ENCODE results near the gene TMEM14C. TPM values are rescaled to one million over a fixed set of nuclear protein-coding genes. Genes with fewer than 3 reads are reported as not detected.
"Not testable (repeated sequence)": the region's sequence is repeated elsewhere in the genome, so short reads cannot be mapped to it uniquely, and the experiment has no call there.

Gene TMEM14C
- total RNA-seq, 1 donor from 2014 or later, result 120 TPM

GRCh38 chr6:10719964-10720264 lies 3.0 kb upstream of the TMEM14C start:
- intact Hi-C loops (cut with DNase I), result loop anchor here (10.0 kb wide), 1 partner anchor 205 kb away; no protein-coding TSS in a partner anchor
- ATAC-seq (no peak), DNase-seq (ENCODE audit: missing footprints) (peak; percentile 71)

DNA sequence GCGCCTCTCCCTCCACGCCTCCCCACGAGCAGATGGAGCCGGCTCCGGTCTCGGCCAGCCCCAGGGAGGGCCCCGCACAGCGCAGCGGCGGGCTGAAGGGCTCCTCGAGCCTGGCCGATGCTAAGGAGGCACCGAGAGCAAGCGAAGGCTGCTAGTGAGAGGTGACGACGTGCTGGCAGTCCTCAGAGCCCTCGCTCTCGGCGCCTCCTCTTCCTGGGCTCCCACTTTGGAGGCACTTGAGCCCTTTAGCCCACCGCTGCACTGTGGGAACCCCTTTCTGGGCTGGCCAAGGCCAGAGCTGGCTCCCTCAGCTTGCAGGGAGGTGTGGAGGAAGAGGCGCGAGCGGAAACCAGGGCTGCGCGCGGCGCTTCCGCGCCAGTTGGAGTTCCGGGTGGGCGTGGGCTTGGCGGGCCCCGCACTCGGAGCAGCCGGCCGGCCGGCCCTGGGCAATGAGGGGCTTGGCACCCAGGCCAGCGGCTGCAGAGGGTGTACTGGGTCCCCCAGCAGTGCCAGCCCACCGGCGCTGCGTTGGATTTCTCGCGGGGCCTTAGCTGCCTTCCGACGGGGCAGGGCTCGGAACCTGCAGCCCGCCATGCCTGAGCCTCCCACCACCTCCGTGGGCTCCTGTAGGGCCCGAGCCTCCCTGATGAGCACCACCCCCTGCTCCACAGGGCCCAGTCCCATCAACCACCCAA lies 2.5 kb upstream of the TMEM14C start:
- intact Hi-C loops (cut with DNase I), result loop anchor here (10.0 kb wide), 1 partner anchor 206 kb away; no protein-coding TSS in a partner anchor
- DNase-seq (ENCODE audit: missing footprints), result peak; percentile 77
- ATAC-seq, result no peak

DNA sequence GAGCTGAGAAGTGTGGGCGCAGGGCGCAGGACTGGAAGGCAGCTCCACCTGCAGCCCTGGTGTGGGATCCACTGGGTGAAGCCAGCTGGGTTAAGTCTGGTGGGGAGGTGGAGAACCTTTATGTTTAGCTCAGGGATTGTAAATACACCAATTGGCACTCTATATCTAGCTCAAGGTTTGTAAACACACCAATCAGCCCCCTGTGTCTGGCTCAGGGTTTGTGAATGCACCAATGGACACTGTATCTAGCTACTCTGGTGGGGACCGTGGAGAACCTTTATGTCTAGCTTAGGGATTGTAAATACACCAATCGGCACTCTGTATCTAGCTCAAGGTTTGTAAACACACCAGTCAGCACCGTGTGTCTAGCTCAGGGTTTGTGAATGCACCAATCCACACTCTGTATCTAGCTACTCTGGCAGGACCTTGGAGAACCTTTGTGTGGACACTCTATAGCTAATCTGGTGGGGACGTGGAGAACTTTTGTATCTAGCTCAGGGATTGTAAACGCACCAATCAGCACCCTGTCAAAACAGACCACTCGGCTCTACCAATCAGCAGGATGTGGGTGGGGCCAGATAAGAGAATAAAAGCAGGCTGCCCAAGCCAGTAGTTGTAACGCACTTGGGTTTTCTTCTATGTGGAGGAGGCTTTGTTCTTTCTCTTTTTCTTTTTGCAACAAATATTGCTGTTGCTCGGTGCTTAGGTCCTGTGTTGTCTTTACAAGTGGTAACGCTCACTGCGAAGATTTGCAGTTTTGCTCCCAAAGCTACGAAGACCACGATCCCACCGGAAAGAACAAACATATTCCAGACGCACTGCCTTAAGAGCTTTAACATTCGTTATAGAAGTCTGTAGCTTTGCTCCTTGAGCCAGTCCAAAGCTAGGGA lies 1.7 kb upstream of the TMEM14C start:
- intact Hi-C loops (cut with DNase I), result loop anchor here (10.0 kb wide), 1 partner anchor 206 kb away; no protein-coding TSS in a partner anchor
- not testable (repeated sequence) for ATAC-seq; DNase-seq (ENCODE audit: missing footprints)

DNA sequence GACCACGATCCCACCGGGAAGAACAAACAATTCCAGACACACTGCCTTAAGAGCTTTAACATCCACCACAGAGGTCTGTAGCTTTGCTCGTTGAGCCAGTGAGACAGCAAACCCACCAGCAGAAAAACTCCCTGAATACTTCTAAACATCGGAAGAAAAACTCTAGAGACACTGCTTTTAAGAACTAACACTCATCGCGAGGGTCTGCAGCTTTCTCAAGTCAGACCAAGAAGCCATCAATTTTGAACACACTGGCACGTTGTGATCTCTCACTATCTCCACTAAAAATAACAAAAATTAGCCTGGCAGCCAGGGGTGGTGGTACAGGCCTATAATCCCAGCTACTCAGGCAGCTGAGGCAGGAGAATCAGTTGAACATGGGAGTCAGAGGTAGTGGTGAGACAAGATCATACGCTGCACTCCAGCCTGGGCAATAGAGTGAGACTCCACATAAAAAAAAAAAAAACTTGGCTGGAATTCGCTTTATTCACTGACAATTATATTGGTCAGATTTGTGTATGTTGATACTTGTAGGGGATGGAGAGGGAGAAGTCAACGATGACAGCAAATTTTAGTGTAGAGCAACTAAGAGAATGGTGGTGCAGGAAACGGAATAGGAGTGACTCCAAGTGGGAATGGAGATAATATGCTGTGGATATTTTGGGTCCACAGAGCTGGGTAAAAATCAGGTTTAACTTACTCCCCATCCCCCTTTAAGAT lies 860 bp upstream of the TMEM14C start:
- ATAC-seq (no peak), DNase-seq (ENCODE audit: missing footprints) (no peak)
- intact Hi-C loops (cut with DNase I), result loop anchor here (1.0 to 10.0 kb wide), 3 partner anchors 25 to 207 kb away; partner anchors contain the start of genes C6orf52, PAK1IP1 and TMEM14B

- ATAC-seq, result no peak
- no peak for DNase-seq (ENCODE audit: missing footprints)
- intact Hi-C loops (cut with DNase I), result loop anchor here (1.0 to 10.0 kb wide), 3 partner anchors 25 to 208 kb away; partner anchors contain the start of genes C6orf52, PAK1IP1 and TMEM14B
Observed at GRCh38 chr6:10722570-10722819, 375 bp upstream of the TMEM14C start.

DNA sequence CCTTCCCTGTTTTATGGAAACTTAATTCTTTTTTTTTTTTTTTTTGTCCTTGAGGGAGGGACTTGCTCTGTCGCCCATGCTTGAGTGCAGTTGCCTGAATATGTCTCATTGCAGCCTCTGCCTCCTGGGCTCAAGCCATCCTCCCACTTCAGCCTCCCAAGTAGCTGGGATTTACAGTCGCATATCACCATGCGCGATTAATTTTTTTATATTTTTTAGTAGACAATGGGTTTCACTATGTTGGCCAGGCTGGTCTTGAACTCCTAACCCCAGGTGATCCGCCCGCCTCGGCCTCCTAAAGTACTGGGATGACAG lies 654 bp downstream of the TMEM14C start:
- no peak for ATAC-seq

DNA sequence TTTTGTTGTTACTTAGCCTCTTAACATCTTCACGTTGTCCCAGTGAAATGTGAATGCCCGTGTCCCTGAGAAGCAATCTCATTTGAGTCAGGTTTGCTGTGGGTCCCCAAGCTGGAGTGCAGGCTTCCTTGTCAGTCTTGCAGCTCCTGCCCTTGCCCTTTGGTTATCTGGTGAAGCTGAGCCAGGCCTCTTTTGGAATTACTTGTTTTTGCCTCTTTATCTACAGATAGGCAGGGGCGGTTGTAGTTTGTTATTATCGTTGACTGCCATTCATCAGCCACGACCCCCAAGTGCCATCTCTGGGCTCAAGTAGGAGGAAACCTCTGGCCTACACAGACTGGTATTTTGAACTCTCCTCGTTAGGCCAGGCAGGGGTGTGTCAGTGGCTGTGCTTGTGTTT lies 2.2 kb downstream of the TMEM14C start:
- DNase-seq (ENCODE audit: missing footprints) (no peak), ATAC-seq (no peak)
- intact Hi-C loops (cut with DNase I), result loop anchor here (10.0 kb wide), 1 partner anchor 210 kb away; no protein-coding TSS in a partner anchor

More for the DNA sequence above, 654 bp downstream of the TMEM14C start:
- no peak for DNase-seq (ENCODE audit: missing footprints)
- intact Hi-C loops (cut with DNase I), result loop anchor here (2.0 to 10.0 kb wide), 2 partner anchors 29 to 209 kb away; partner anchors contain the start of genes C6orf52 and PAK1IP1

DNA sequence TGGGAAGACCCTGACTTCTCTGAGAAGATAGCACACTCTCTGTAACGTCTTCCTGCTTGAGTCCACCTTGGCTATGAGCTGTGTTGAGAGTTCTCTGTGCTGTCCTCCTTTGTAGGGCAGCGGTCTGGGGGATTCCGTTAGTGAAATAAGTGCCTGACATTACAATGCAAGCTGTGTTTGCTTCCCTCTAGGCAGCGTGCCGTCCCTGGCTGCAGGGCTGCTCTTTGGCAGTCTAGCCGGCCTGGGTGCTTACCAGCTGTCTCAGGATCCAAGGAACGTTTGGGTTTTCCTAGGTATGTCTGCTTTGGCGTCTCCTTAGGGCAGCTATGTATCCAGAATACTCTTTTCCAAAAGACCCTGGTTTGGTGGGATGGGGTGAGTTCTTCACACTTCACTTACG lies 2.8 kb downstream of the TMEM14C start:
- DNase-seq (ENCODE audit: missing footprints) (no peak), ATAC-seq (no peak)
- intact Hi-C loops (cut with DNase I), result loop anchor here (10.0 kb wide), 1 partner anchor 211 kb away; no protein-coding TSS in a partner anchor

DNA sequence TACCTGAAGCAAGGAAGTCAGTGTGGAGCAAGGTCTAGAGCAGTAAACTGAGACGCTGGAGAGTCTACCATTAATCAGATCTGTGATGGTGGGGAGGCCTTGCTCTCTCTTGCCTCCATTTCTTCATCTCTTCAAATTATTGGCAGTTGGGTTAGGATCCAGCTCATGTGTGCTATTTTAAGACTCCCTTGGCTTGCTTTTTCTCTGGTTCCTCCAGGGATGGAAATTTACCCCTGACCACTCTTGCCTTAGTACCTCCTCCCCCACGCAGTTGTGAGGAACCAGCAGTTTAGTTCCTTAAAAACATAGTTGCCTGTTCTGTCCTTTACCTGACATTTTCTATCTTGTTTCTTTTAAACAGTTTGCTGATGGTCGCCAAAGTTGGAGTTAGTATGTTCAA lies 7.4 kb downstream of the TMEM14C start:
- intact Hi-C loops (cut with DNase I), result no loop called here
- peak; percentile 53 for ATAC-seq
- no peak for DNase-seq (ENCODE audit: missing footprints)

DNA sequence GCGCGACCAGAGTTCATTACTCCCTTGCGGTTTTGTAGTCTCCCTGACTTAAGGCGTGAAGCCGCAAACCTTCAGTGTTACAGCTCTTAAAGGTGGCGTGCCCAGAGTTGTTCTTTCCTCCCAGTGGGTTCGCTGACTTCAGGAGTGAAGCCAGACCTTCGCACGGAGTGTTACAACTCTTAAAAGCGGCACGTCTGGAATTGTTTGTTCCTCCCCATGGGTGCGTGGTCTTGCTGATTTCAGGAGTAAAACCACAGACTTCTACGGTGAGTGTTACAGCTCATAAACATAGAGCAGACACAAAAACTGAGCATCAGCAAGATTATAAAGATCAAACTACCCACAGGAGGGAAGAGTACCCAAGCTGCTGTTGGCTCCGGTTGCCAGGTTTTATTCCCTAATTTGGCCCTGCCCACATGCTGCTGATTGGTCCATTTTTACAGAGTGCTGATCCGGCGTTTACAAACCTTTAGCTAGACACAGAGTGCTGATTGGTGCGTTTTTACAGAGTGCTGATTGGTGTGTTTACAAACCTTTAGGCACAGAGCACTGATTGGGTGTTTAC lies 10.4 kb downstream of the TMEM14C start:
- no peak for ATAC-seq
- no peak for DNase-seq (ENCODE audit: missing footprints)
- intact Hi-C loops (cut with DNase I), result no loop called here

- DNase-seq (ENCODE audit: missing footprints) (no peak), ATAC-seq (no peak)
- intact Hi-C loops (cut with DNase I), result no loop called here
Observed at GRCh38 chr6:10733863-10734262, 11.0 kb downstream of the TMEM14C start.

DNA sequence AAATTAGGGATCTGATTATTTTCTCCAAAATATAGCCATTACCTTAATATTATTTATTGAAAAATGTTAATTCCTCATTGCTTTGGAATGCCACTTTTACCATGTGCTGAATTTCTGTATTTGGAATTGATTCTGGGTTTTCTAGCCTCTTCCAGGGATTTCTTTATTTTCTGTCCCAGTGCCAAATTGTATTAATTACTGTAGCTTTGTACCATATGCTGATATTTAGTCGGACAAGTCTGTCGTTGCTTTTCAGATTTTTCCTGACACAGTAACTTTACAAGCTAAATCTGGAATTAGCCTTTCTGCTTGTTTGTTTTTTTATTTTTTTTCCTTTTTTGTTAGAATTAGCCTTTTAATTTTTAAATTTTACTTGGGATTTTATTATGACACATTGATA lies 13.9 kb downstream of the TMEM14C start:
- DNase-seq (ENCODE audit: missing footprints) (no peak), ATAC-seq (no peak)
- intact Hi-C loops (cut with DNase I), result no loop called here

DNA sequence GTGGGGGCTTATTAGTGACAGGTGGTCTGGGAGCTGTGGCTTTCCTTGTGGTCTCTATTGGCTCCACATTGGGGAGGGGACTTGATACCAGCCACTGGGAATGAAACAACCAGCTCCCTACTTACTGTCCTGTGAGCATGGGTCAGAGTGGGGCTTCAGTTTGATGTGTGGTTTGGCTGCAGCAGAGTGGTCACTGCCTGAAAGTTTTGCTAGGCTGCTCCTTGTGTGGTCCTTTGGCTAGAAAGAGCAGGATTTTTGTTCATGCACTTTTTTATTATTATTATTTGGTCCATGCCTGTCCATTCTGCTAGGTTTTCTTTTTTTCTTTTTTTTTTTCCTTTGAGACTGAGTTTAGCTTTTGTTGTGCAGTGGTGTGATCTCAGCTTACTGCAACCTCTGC lies 17.2 kb downstream of the TMEM14C start:
- ATAC-seq, result no peak
- intact Hi-C loops (cut with DNase I), result no loop called here

DNA sequence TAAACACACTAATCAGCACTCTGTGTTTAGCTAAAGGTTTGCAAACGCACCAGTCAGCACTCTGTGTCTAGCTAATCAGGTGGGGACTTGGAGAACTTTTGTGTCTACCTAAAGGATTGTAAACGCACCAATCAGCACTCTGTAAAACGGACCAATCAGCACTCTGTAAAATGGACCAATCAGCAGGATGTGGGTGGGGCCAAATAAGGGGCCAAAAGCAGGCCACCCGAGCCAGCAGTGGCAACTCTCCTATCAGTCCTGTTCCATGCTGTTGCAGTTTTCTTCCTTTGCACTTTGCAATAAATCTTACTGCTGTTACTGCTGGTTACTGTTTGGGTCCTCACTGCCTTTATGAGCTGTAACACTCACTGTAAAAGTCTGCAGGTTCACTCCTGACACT lies 18.8 kb downstream of the TMEM14C start:
- intact Hi-C loops (cut with DNase I); ATAC-seq; DNase-seq (ENCODE audit: missing footprints): not testable (repeated sequence)

More for the DNA sequence above, 17.2 kb downstream of the TMEM14C start:
- DNase-seq (ENCODE audit: missing footprints), result no peak

DNA sequence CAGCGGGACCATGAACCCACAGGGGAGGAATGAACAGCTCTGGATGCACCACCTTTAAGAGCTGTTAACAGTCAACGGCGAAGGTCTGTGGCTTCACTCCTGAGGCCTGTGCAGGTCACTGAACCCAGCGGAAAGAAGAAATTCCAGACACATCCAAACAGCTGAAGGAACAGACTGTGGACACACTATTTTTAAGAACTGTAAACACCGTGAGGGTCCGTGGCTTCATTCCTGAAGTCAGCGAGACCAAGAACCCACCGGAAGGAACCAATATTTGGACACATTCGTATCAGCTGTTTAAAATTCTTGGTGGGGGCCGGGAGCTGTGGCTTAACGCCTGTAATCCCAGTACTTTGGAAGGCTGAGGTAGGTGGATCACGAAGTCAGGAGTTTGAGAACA lies 19.4 kb downstream of the TMEM14C start:
- ATAC-seq (no peak), DNase-seq (ENCODE audit: missing footprints) (no peak)
- intact Hi-C loops (cut with DNase I), result no loop called here

DNA sequence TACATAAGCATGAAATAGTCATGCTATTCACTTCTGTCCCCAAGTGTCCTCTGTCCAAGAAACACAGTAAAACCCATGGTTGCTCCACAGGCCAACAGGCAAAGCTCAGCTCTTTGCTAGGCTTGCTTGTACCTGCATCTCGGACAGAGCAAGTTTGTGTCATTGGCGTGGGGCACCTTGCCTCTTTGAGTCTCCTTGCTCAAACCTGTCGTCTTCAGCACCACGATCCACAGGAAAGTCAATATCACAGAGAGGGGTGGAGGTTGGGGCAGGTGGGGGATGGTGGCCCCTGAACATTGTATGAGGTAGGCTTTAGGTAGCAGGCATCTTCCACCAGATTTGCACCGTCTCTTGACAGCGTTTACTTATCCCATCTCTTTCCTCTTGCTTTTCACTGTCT lies 20.6 kb downstream of the TMEM14C start:
- no peak for DNase-seq (ENCODE audit: missing footprints)

GRCh38 chr6:10745116-10745515 lies 22.2 kb downstream of the TMEM14C start:
- ATAC-seq, result no peak
- intact Hi-C loops (cut with DNase I), result no loop called here
- DNase-seq (ENCODE audit: missing footprints), result no peak

More for the DNA sequence above, 20.6 kb downstream of the TMEM14C start:
- intact Hi-C loops (cut with DNase I), result no loop called here
- ATAC-seq, result no peak

DNA sequence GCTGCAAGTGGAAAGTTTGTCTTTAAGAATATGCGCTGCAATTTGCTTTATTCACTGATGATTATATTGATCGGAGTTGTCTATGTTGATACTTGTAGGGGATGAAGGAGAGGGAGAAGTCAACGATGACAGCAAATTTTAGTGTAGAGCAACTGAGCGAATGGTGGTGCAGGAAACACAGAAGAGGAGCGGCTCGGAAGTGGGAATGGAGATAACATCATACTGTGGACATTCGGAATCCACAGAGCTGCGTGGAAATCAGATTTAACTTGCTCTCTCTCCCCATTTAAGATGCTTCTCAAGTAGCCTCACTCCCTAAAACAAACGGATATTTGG lies 24.0 kb downstream of the TMEM14C start:
- intact Hi-C loops (cut with DNase I), result loop anchor here (1.0 to 2.0 kb wide), 3 partner anchors 25 to 236 kb away; partner anchors contain the start of genes C6orf52 and PAK1IP1
- DNase-seq (ENCODE audit: missing footprints) (no peak), ATAC-seq (no peak)

Data from Right ventricle myocardium inferior (tissue), 1 donor.